HG03095 (cell line): ENCODE data around the gene ATP6V1G3.
"Not testable (repeated sequence)": the region's sequence is repeated elsewhere in the genome, so short reads cannot be mapped to it uniquely, and the experiment has no call there.

Source experiments
- ATAC-seq: cut with Tn5 transposase; IDR thresholded peaks from one replicate; pipeline ENCODE4 v1.9.1; 2021; ENCODE audit warnings: moderate library complexity; ENCODE audit not compliant: unreplicated experiment

Gene ATP6V1G3

GRCh38 chr1:198540580-198540979, at the start of gene ATP6V1G3:
ATP6V1G3 (minus strand) TSS chr1:198540680; CDS start chr1:198540650, 30 bp downstream.
- ATAC-seq, result no peak

- no peak for ATAC-seq
Measured at GRCh38 chr1:198588845-198589244, 48.4 kb upstream of the ATP6V1G3 start.

GRCh38 chr1:198584163-198584562, 43.7 kb upstream of the ATP6V1G3 start:
- ATAC-seq, result no peak

- not testable (repeated sequence) for ATAC-seq
Measured at GRCh38 chr1:198583209-198583802, 42.8 kb upstream of the ATP6V1G3 start.

- no peak for ATAC-seq
Measured at GRCh38 chr1:198577444-198577843, 37.0 kb upstream of the ATP6V1G3 start.

- peak; percentile 66 for ATAC-seq
Measured at GRCh38 chr1:198575798-198576641, 35.5 kb upstream of the ATP6V1G3 start.

- no peak for ATAC-seq
Measured at GRCh38 chr1:198575292-198575691, 34.8 kb upstream of the ATP6V1G3 start.

GRCh38 chr1:198574325-198574724, 33.8 kb upstream of the ATP6V1G3 start:
- ATAC-seq, result no peak

- ATAC-seq, result no peak
Measured at GRCh38 chr1:198564716-198565115, 24.2 kb upstream of the ATP6V1G3 start.

- ATAC-seq, result no peak
Measured at GRCh38 chr1:198564157-198564556, 23.7 kb upstream of the ATP6V1G3 start.

GRCh38 chr1:198563583-198563982, 23.1 kb upstream of the ATP6V1G3 start:
- no peak for ATAC-seq

- ATAC-seq, result no peak
Measured at GRCh38 chr1:198560161-198560560, 19.7 kb upstream of the ATP6V1G3 start.

- ATAC-seq, result no peak
Measured at GRCh38 chr1:198559362-198559761, 18.9 kb upstream of the ATP6V1G3 start.

- ATAC-seq, result no peak
Measured at GRCh38 chr1:198558402-198558801, 17.9 kb upstream of the ATP6V1G3 start.

- ATAC-seq, result peak; percentile 94
Measured at GRCh38 chr1:198556971-198557370, 16.5 kb upstream of the ATP6V1G3 start.

- no peak for ATAC-seq
Measured at GRCh38 chr1:198552668-198553416, 12.4 kb upstream of the ATP6V1G3 start.

GRCh38 chr1:198550941-198551524, 10.6 kb upstream of the ATP6V1G3 start:
- ATAC-seq, result no peak

GRCh38 chr1:198549866-198550265, 9.4 kb upstream of the ATP6V1G3 start:
- ATAC-seq, result peak; percentile 87

- no peak for ATAC-seq
Measured at GRCh38 chr1:198548890-198549289, 8.4 kb upstream of the ATP6V1G3 start.

- no peak for ATAC-seq
Measured at GRCh38 chr1:198545156-198545555, 4.7 kb upstream of the ATP6V1G3 start.

- ATAC-seq, result no peak
Measured at GRCh38 chr1:198544265-198544664, 3.8 kb upstream of the ATP6V1G3 start.
